HepG2 (cell line): ENCODE results near the gene CEP83. TPM values are rescaled to one million over a fixed set of nuclear protein-coding genes. Genes with fewer than 3 reads are reported as not detected.

Experiments used
- ATAC-seq: fragments of 200-7000 bp; cut with Tn5 transposase; 3 replicates; pipeline ENCODE4 v1.9.1; 2020; ENCODE audit warnings: mild to moderate bottlenecking, moderate library complexity
- BruUV-seq: library from RNA; stranded (reverse); fragments of 400-500 nt; replicated peaks from 2 replicates; lab custom pipeline; 2021; lab: Mats Ljungman, UMichigan
- CTCF ChIA-PET: fragments of 300-600 bp; formaldehyde crosslinking; extraction: SDS; loops from one replicate; lab custom pipeline; 2021; ENCODE audit warnings: low total read pairs, inconsistent platforms, low intra/inter-chr PET ratio; lab: Yijun Ruan, JAX
- POLR2A ChIA-PET: fragments of 350-600 bp; sonication (Branson Sonifier 250); formaldehyde crosslinking; loops from one replicate; lab custom pipeline; 2020; ENCODE audit warnings: antibody characterized with exemption, inconsistent platforms; lab: Yijun Ruan, JAX
- DNase-seq: peaks from one replicate; pipeline ENCODE4 v3.0.0-alpha.2; 2015; ENCODE audit warnings: low spot score
- FAIRE-seq: peaks from 3 replicates; lab custom pipeline; 2011; peaks lifted over from hg19 to GRCh38; lab: Jason Lieb, UNC
- H2AFZ ChIP-seq: one replicate; pipeline ENCODE4 v1.6.1; 2011; ENCODE audit warnings: low read length, inconsistent platforms
- H3K27ac ChIP-seq: fragments of 300-600 bp; 3 replicates; pipeline ENCODE4 v1.8.0; 2011; ENCODE audit warnings: mixed run types, mild to moderate bottlenecking, mixed read lengths, low read length, inconsistent platforms; ENCODE audit not compliant: insufficient read depth; ENCODE audit errors: extremely low read length
- H3K27me3 ChIP-seq, 2 experiments: fragments of 200-600 bp in 1 of 2; 2 replicates in 1 of 2; 3 replicates in 1 of 2; pipeline versions ENCODE4 v1.6.0 to v1.8.0; 2011; ENCODE audit warnings: low read length in 2 of 2, mild to moderate bottlenecking in 2 of 2, moderate library complexity in 2 of 2, inconsistent platforms in 1 of 2; ENCODE audit not compliant: insufficient read depth in 2 of 2, control insufficient read depth in 1 of 2
- H3K36me3 ChIP-seq, 2 experiments: fragments of 200-600 bp in 1 of 2; replicated peaks in 1 of 2; 2 replicates in 1 of 2; 3 replicates in 1 of 2; pipeline versions ENCODE4 v1.5.1 to v1.8.0; 2011; ENCODE audit warnings: low read length in 2 of 2, inconsistent platforms in 1 of 2; ENCODE audit not compliant: insufficient read depth in 2 of 2, control insufficient read depth in 1 of 2
- H3K4me1 ChIP-seq: 2 replicates; pipeline ENCODE4 v1.5.1; 2012; ENCODE audit warnings: low read length, inconsistent platforms; ENCODE audit not compliant: insufficient read depth
- H3K4me2 ChIP-seq: 2 replicates; pipeline ENCODE4 v1.6.0; 2011; ENCODE audit warnings: low read depth, low read length, inconsistent platforms
- H3K4me3 ChIP-seq, 3 experiments: fragments of 200-600 bp in 1 of 3; sonication (generic), shearing (Covaris generic) in 1 of 3; replicated peaks in 1 of 3; 2 replicates each; pipeline ENCODE4 v1.5.1; 2011 to 2016; ENCODE audit warnings: low read length in 3 of 3, inconsistent platforms in 2 of 3, low read depth in 2 of 3, mild to moderate bottlenecking in 2 of 3, control low read depth in 1 of 3, mixed read lengths in 1 of 3; ENCODE audit not compliant: insufficient read depth in 1 of 3
- H3K79me2 ChIP-seq: one replicate; pipeline ENCODE4 v1.6.1; 2011; ENCODE audit warnings: low read length, inconsistent platforms; ENCODE audit not compliant: insufficient read depth
- H3K9ac ChIP-seq: 2 replicates; pipeline ENCODE4 v1.6.0; 2011; ENCODE audit warnings: mild to moderate bottlenecking, low read depth, low read length, inconsistent platforms; ENCODE audit not compliant: insufficient read depth
- H3K9me3 ChIP-seq: 2 replicates; pipeline ENCODE4 v1.5.1; 2012; ENCODE audit warnings: mild to moderate bottlenecking, low read length
- H4K20me1 ChIP-seq: 2 replicates; pipeline ENCODE4 v1.6.0; 2011; ENCODE audit warnings: inconsistent platforms, mild to moderate bottlenecking, low read length, moderate library complexity; ENCODE audit not compliant: insufficient read depth
- RFX1 ChIP-seq: fragments of 450-650 bp; IDR thresholded peaks from 2 replicates; pipeline ENCODE4 v1.6.1; 2017
- SOX13 ChIP-seq, 3 experiments: fragments of 450-650 bp in 1 of 3; sonication (generic) in 1 of 3; formaldehyde crosslinking in 1 of 3; IDR thresholded peaks in 2 of 3; conservative IDR thresholded peaks in 1 of 3; 2 replicates each; pipeline versions ENCODE4 v1.5.0 to v1.6.1; 2016 to 2020; ENCODE audit warnings: antibody characterized with exemption in 1 of 3, mild to moderate bottlenecking in 1 of 3, missing compliant biosample characterization in 1 of 3, missing genetic modification reagents in 1 of 3, moderate library complexity in 1 of 3
- TBP ChIP-seq: sonication (generic); formaldehyde crosslinking; IDR thresholded peaks from 2 replicates; pipeline ENCODE4 v1.5.0; 2020; ENCODE audit warnings: missing genetic modification reagents
- ZNF333 ChIP-seq: sonication (generic); formaldehyde crosslinking; IDR thresholded peaks from 2 replicates; pipeline ENCODE4 v1.4.0; 2020; ENCODE audit warnings: mild to moderate bottlenecking, missing genetic modification reagents, borderline replicate concordance
- ZNF790 ChIP-seq: sonication (generic); formaldehyde crosslinking; IDR thresholded peaks from 2 replicates; pipeline ENCODE4 v1.8.0; 2022; ENCODE audit warnings: missing genetic modification reagents, mild to moderate bottlenecking, borderline replicate concordance
- WGBS: methylation state at CpG from one replicate; pipeline ENCODE4 v1.1.6; 2017; ENCODE audit warnings: low lambda C conversion rate; 5-methylcytosine and 5-hydroxymethylcytosine counted together
- in situ Hi-C: cut with HindIII; loops from 2 replicates; pipeline ENCODE4 v1.10.0; 2017; ENCODE audit warnings: low pct_unique_long_range_greater_than_20kb; ENCODE audit not compliant: extremely low pct_ligation_motif_present
- intact Hi-C: fragments of 100-400 bp; cut with micrococcal nuclease; formaldehyde crosslinking; loops from one replicate; pipeline ENCODE4 v1.10.0; 2022; ENCODE audit not compliant: unreplicated experiment
- polyA plus RNA-seq, 8 experiments: library from polyadenylated mRNA; depleted of rRNA in 3 of 8; stranded (reverse) in 7 of 8; unstranded in 1 of 8; fragments of >200 nt; fragmentation: Illumina TruSeq in 4 of 8; extraction: Trizol in 4 of 8; gene quantifications; 2 replicates each; pipeline versions ENCODE4 v1.2.1 to v1.2.3, GENCODE V29; 2011 to 2016; ENCODE audit warnings: low read depth in 4 of 8, missing spikeins in 1 of 8, mixed read lengths in 1 of 8; ENCODE audit not compliant: insufficient read depth in 1 of 8
- total RNA-seq, 5 experiments: library from RNA; depleted of rRNA; stranded (reverse); fragments of >200 nt; fragmentation: Illumina TruSeq; extraction: Trizol; gene quantifications; 2 replicates each; pipeline ENCODE4 v1.2.3, GENCODE V29; 2016; ENCODE audit warnings: low read depth in 1 of 5
- TF ChIP-seq, protein P1 (sequence below): sonication (generic); formaldehyde crosslinking; IDR thresholded peaks from 2 replicates; pipeline ENCODE4 v1.5.1; 2020; ENCODE audit warnings: mild to moderate bottlenecking, moderate library complexity, missing genetic modification reagents
- TF ChIP-seq, protein P2 (sequence below): sonication (generic); formaldehyde crosslinking; IDR thresholded peaks from 2 replicates; pipeline ENCODE4 v1.5.0; 2020; ENCODE audit warnings: mild to moderate bottlenecking, missing genetic modification reagents, borderline replicate concordance

Gene CEP83
- total and polyA plus RNA-seq, 2 of the 13 experiments (the other 11 are each of a cell fraction or from before 2014, with no cell fraction given): 6.2 to 19.2 TPM

DNA sequence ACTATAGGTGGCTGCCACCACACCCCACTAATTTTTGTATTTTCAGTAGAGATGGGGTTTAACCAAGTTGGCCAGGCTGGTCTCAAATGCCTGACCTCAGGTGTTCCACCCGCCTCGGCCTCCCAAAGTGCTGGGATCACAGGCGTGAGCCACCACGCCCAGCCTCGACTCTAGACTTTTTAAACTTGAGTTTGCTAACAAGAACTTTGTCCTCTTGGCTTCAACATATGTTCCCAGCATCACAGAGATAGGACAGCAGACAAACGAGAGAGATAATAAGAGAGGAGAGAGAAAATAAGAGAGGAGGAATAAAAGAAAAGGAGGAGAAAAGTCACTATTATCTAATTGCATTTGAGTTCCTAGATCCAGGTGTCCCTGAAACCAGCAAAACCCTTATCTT is 119.1 kb downstream of the CEP83 start:
- Histone ChIP-seq H3K27ac (no peak overlapping the region), H3K79me2 (no peaks in the 10 kb centered on the region), H3K9ac (no peak overlapping the region), H3K9me3 (no peaks in the 10 kb centered on the region), H3K27me3 (no peaks in the 10 kb centered on the region), H3K36me3 (no peaks in the 10 kb centered on the region), H2AFZ (no peak overlapping the region)
- 88% methylated on average over 6 of the region's 6 CpGs for WGBS
- in situ Hi-C loops (no loop called here), intact Hi-C loops (no loop called here)
- no peak for DNase-seq
- no TSS peak for BruUV-seq
- POLR2A ChIA-PET: no interaction called here
- no peak for FAIRE-seq
- no peak for ATAC-seq
- TF ChIP-seq TBP: no peak
- TF ChIP-seq SOX13 (IDR thresholded peaks at IDR 0.05): no peak
- TF ChIP-seq SOX13 (CRISPR knock-in tag; conservative IDR thresholded peaks at IDR 0.05 in 1 of 2, IDR thresholded peaks at IDR 0.05 in 1 of 2): no peak
- TF ChIP-seq, protein P1, sequence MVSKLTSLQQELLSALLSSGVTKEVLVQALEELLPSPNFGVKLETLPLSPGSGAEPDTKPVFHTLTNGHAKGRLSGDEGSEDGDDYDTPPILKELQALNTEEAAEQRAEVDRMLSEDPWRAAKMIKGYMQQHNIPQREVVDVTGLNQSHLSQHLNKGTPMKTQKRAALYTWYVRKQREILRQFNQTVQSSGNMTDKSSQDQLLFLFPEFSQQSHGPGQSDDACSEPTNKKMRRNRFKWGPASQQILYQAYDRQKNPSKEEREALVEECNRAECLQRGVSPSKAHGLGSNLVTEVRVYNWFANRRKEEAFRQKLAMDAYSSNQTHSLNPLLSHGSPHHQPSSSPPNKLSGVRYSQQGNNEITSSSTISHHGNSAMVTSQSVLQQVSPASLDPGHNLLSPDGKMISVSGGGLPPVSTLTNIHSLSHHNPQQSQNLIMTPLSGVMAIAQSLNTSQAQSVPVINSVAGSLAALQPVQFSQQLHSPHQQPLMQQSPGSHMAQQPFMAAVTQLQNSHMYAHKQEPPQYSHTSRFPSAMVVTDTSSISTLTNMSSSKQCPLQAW: no peak
- TF ChIP-seq ZNF790 (CRISPR knock-in tag): no peak
- TF ChIP-seq RFX1: no peak
- TF ChIP-seq, protein P2, sequence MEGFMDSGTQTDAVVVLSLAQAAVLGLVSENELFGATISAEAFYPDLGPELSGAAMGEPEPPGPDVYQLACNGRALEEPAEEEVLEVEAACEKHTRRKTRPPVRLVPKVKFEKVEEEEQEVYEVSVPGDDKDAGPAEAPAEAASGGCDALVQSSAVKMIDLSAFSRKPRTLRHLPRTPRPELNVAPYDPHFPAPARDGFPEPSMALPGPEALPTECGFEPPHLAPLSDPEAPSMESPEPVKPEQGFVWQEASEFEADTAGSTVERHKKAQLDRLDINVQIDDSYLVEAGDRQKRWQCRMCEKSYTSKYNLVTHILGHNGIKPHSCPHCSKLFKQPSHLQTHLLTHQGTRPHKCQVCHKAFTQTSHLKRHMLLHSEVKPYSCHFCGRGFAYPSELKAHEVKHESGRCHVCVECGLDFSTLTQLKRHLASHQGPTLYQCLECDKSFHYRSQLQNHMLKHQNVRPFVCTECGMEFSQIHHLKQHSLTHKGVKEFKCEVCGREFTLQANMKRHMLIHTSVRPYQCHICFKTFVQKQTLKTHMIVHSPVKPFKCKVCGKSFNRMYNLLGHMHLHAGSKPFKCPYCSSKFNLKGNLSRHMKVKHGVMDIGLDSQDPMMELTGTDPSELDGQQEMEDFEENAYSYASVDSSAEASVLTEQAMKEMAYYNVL (CRISPR knock-in tag): no peak
- TF ChIP-seq ZNF333 (CRISPR knock-in tag): no peak
- TF ChIP-seq, all 625 proteins: peak for 0
- Histone ChIP-seq H3K4me3 (no peak overlapping the region), H4K20me1 (no peaks in the 10 kb centered on the region), H3K4me2 (no peak overlapping the region), H3K4me1 (no peaks in the 10 kb centered on the region)
- CTCF ChIA-PET: no interaction called here
